Measurements from ENCODE around the gene UBXN11.
"Not testable (repeated sequence)": the region's sequence is repeated elsewhere in the genome, so short reads cannot be mapped to it uniquely, and the experiment has no call there.

The UBXN11 gene

GRCh38 chr1:26335774-26336476 is 29.5 kb upstream of the UBXN11 start:
- H3K4me3 ChIP-seq (ENCODE audit: low read length): peak overlapping the region; percentile 63
- DNase-seq (ENCODE audit: low read depth): no peak
- TF ChIP-seq, protein P1, sequence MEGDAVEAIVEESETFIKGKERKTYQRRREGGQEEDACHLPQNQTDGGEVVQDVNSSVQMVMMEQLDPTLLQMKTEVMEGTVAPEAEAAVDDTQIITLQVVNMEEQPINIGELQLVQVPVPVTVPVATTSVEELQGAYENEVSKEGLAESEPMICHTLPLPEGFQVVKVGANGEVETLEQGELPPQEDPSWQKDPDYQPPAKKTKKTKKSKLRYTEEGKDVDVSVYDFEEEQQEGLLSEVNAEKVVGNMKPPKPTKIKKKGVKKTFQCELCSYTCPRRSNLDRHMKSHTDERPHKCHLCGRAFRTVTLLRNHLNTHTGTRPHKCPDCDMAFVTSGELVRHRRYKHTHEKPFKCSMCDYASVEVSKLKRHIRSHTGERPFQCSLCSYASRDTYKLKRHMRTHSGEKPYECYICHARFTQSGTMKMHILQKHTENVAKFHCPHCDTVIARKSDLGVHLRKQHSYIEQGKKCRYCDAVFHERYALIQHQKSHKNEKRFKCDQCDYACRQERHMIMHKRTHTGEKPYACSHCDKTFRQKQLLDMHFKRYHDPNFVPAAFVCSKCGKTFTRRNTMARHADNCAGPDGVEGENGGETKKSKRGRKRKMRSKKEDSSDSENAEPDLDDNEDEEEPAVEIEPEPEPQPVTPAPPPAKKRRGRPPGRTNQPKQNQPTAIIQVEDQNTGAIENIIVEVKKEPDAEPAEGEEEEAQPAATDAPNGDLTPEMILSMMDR (conservative IDR thresholded peaks at IDR 0.05; ENCODE audit: low read length): no peak

GRCh38 chr1:26333312-26333711 is 26.9 kb upstream of the UBXN11 start:
- DNase-seq (ENCODE audit: low read depth); H3K4me3 ChIP-seq (ENCODE audit: low read length): not testable (repeated sequence)

DNA sequence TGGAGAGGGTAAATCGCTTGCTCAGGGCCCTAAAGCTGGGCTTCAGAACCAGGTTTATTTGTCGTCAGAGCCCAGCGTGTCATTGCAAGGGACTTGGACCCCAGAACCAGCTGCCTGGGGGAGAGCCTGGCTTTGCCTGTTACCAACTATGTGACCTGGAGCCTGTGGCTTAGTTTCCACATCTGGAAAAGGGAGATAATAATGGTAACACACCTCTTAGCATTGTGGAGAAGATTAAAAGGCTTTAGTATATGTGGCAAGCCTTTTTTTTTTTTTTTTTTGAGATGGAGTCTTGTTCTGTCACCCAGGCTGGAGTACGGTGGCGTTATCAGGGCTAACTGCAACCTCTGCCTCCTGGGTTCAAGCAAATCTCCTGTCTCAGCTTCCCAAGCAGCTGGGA is 23.8 kb upstream of the UBXN11 start:
- no peak overlapping the region for H3K4me3 ChIP-seq (ENCODE audit: low read length)
- no peak for DNase-seq (ENCODE audit: low read depth)
- TF ChIP-seq, protein P1 (conservative IDR thresholded peaks at IDR 0.05; ENCODE audit: low read length): no peak

GRCh38 chr1:26329380-26329779 is 22.9 kb upstream of the UBXN11 start:
- not testable (repeated sequence) for DNase-seq (ENCODE audit: low read depth); H3K4me3 ChIP-seq (ENCODE audit: low read length)

DNA sequence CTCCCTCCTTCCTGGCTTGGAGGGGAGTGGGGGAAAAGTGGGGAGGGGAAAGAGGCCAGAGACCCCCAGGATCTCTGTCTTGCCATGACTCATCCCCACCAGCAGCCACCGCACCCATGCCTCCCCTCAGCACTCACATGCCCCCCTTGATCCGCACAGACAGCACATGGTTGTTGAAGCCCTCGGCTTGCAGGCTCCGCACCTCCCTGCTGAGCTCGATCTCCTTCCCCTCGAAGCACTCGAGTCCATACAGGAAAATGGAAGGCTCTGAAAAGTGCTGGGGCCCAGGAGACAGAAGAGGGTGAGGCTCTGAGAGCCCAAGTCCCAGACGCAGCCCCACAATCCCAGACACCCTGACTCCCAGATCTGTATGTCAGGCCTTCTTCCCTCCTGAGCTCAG is 22.2 kb upstream of the UBXN11 start:
- no peak for DNase-seq (ENCODE audit: low read depth)
- TF ChIP-seq, protein P1 (conservative IDR thresholded peaks at IDR 0.05; ENCODE audit: low read length): no peak
- no peak overlapping the region for H3K4me3 ChIP-seq (ENCODE audit: low read length)

- TF ChIP-seq, protein P1 (conservative IDR thresholded peaks at IDR 0.05; ENCODE audit: low read length): no peak
- DNase-seq (ENCODE audit: low read depth): no peak
These were observed 21.5 kb upstream of the UBXN11 start for GRCh38 chr1:26327956-26328362.

GRCh38 chr1:26324550-26324949 is 18.1 kb upstream of the UBXN11 start:
- no peak overlapping the region for H3K4me3 ChIP-seq (ENCODE audit: low read length)
- TF ChIP-seq, protein P1 (conservative IDR thresholded peaks at IDR 0.05; ENCODE audit: low read length): no peak
- DNase-seq (ENCODE audit: low read depth): no peak

More at GRCh38 chr1:26327956-26328362, 21.5 kb upstream of the UBXN11 start:
- H3K4me3 ChIP-seq (ENCODE audit: low read length): no peak overlapping the region

DNA sequence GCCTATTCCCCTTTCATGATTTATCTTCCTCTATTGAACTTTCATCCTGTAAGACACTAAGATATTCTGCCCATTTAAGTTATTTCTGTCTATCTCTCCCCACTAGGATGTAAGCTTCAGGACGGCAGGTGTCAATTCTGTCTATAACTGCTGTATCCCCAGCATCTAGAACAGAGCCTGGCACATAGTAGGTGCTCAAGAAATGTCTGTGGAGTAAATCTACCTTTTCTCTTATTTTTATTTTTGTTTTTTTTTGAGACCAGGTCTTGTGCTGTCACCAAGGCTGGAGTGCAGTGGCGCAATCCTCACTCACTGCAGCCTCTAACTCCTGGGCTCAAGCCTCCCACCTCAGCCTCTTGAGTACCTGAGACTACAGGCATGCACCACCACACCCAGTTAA is 16.9 kb upstream of the UBXN11 start:
- TF ChIP-seq, protein P1 (conservative IDR thresholded peaks at IDR 0.05; ENCODE audit: low read length): no peak
- no peak for DNase-seq (ENCODE audit: low read depth)
- H3K4me3 ChIP-seq (ENCODE audit: low read length): no peak overlapping the region

All from AG10803 (cell line).